Neural crest cell (in vitro differentiated cells): ENCODE results near the gene PKP3. TPM values are rescaled to one million over a fixed set of nuclear protein-coding genes. Genes with fewer than 3 reads are reported as not detected.

Experiments used
- DNase-seq: peaks from one replicate; pipeline ENCODE4 v3.0.0; 2021; ENCODE audit warnings: low read depth, mixed read lengths, low spot score
- H3K27ac Mint-ChIP-seq: one replicate; pipeline ENCODE4 v1.8.0; 2021; ENCODE audit warnings: mild to moderate bottlenecking, mixed read lengths; ENCODE audit not compliant: unreplicated experiment
- H3K27me3 Mint-ChIP-seq: 2 replicates; pipeline ENCODE4 v1.8.0; 2021; ENCODE audit warnings: low read depth, mild to moderate bottlenecking, mixed read lengths
- H3K36me3 Mint-ChIP-seq: 2 replicates; pipeline ENCODE4 v1.8.0; 2021; ENCODE audit warnings: low read depth, mild to moderate bottlenecking, mixed read lengths
- H3K4me1 Mint-ChIP-seq: 2 replicates; pipeline ENCODE4 v1.8.0; 2021; ENCODE audit warnings: mixed read lengths
- H3K4me3 Mint-ChIP-seq: one replicate; pipeline ENCODE4 v1.8.0; 2021; ENCODE audit warnings: mild to moderate bottlenecking, mixed read lengths
- H3K9me3 Mint-ChIP-seq: 2 replicates; pipeline ENCODE4 v1.8.0; 2021; ENCODE audit warnings: mixed read lengths
- CTCF ChIP-seq: fragments of 200-600 bp; sonication (generic); conservative IDR thresholded peaks from 2 replicates; pipeline ENCODE4 v1.5.0; 2021; ENCODE audit warnings: antibody characterized with exemption, mild to moderate bottlenecking
- total RNA-seq: library from RNA; stranded (reverse); gene quantifications from 2 replicates; pipeline ENCODE4 v1.2.1, GENCODE V29; 2021

Gene PKP3
- total RNA-seq, 1 donor from 2014 or later, result 0.42 TPM

DNA sequence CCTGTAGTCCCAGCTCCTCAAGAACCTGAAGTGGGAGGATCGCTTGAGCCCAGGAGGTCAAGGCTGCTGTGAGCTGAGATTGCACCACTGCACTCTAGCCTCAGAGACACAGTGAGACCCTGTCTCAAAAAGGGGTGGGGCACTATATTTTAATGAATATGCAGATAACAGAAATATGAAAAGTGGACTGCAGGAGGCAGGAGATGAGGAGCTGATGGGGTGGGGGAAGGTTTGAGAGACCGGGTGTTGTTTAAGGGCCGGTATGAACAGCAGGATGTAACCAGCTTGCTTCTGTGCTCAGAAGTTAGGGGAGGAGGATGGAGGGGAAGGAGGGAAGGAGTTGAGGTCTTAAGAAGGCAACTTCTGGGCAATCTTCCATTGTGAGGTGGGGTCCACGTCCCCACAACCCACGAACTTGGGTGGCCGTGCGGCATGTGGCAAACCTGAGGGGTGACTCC, 26.0 kb upstream of the PKP3 start:
- H3K4me3 Mint-ChIP-seq, result peak overlapping the region; percentile 91
- H3K9me3 Mint-ChIP-seq, result no peaks in the 10 kb centered on the region

DNA sequence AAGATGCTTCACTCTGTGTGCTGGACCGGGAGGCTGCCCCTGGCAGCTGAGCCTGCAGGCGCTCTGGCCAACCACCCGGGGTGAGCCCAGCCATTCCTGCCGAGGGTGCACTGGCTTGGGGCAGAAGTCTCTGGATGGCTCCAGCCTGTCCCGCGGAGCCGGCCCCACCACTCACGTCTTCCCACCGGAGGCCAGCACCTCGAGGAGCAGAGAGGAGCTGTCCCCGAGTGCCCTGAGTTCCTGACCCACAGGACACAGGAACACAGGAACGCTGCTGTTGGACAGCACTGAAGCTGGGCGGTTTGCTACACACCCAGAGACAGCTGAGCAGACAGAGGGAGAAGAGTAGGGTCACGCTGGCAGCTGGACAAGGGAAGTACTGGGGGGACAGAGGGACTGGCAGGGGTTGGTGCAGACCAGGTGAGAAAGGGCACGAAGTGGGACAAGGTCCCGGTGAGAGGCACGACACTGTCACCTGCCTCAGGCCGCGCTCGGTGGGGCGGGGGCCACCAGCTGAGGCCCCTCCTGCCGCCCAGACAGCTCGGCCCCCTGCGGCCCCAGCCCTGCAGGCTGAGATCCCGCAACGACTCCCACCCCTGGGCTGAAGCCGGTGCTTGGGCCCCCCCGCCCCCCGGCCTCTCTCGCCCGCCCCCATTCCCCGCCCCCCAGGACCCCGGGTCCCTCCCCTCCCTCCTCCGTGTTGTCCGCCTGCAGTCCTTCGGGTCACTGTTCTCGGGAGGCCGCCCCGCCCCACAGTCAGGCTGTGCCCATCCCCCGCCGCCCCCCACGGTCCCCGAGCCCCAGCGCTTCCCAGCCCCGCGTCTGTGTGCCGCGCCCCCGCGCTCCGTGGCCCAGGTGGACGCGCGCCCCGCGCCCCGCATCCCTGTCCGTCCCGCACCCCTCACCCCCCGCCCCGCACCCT, 25.3 kb upstream of the PKP3 start:
- H3K27ac Mint-ChIP-seq, result peak overlapping the region; percentile 92
- TF ChIP-seq CTCF, result no peak
- H3K4me1 Mint-ChIP-seq, result peaks cover 41% of the 10 kb centered on the region
- H3K36me3 Mint-ChIP-seq, result peaks cover 2% of the 10 kb centered on the region
- peak overlapping the region; percentile 91 for H3K4me3 Mint-ChIP-seq
- no peak for DNase-seq
- no peaks in the 10 kb centered on the region for H3K9me3 Mint-ChIP-seq
- peaks cover 11% of the 10 kb centered on the region for H3K27me3 Mint-ChIP-seq

More for the DNA sequence above, 26.0 kb upstream of the PKP3 start:
- Mint-ChIP-seq H3K36me3 (no peaks in the 10 kb centered on the region), H3K4me1 (peaks cover 38% of the 10 kb centered on the region), H3K27me3 (peaks cover 11% of the 10 kb centered on the region), H3K27ac (no peak overlapping the region)
- DNase-seq, result no peak
- no peak for TF ChIP-seq CTCF

GRCh38 chr11:369336-370018, 24.5 kb upstream of the PKP3 start, which contains the start of gene B4GALNT4:
Gene B4GALNT4, plus strand, starts transcription at chr11:369499. Its CDS starts 305 bp downstream, at chr11:369804.
- Mint-ChIP-seq H3K4me1 (peaks cover 48% of the 10 kb centered on the region), H3K4me3 (peak within 1 kb of the TSS; percentile 92), H3K36me3 (peaks cover 8% of the 10 kb centered on the region), H3K9me3 (peaks cover 2% of the 10 kb centered on the region), H3K27me3 (peaks cover 15% of the 10 kb centered on the region), H3K27ac (peak within 1 kb of the TSS; percentile 94)
- no peak for TF ChIP-seq CTCF
- DNase-seq, result no peak

- no peak for DNase-seq
- H3K27me3 Mint-ChIP-seq, result peaks cover 15% of the 10 kb centered on the region
- peak overlapping the region; percentile 92 for H3K4me3 Mint-ChIP-seq
- peak; percentile 14 for TF ChIP-seq CTCF
- peak overlapping the region; percentile 94 for H3K27ac Mint-ChIP-seq
- H3K9me3 Mint-ChIP-seq, result peaks cover 2% of the 10 kb centered on the region
- peaks cover 48% of the 10 kb centered on the region for H3K4me1 Mint-ChIP-seq
- peaks cover 8% of the 10 kb centered on the region for H3K36me3 Mint-ChIP-seq
Observed at GRCh38 chr11:370070-370941, 23.7 kb upstream of the PKP3 start.

GRCh38 chr11:371051-371450, 23.0 kb upstream of the PKP3 start:
- no peak for DNase-seq
- TF ChIP-seq CTCF, result no peak
- Mint-ChIP-seq H3K4me1 (peaks cover 48% of the 10 kb centered on the region), H3K27me3 (peaks cover 15% of the 10 kb centered on the region), H3K4me3 (peak overlapping the region; percentile 92), H3K36me3 (peaks cover 8% of the 10 kb centered on the region), H3K9me3 (peaks cover 2% of the 10 kb centered on the region), H3K27ac (peak overlapping the region; percentile 94)
